B cell (primary cell): Measurements from ENCODE around the gene METTL26. TPM values are rescaled to one million over a fixed set of nuclear protein-coding genes. Genes with fewer than 3 reads are reported as not detected.

Experiments used
- ATAC-seq: fragments of 200-7000 bp; cut with Tn5 transposase; one replicate; pipeline ENCODE4 v1.10.0; 2021; ENCODE audit warnings: low read depth, mild to moderate bottlenecking, moderate number of reproducible peaks, moderate library complexity
- CTCF ChIA-PET: fragments of 350-600 bp; sonication (Branson Sonifier 250); formaldehyde crosslinking; loops from one replicate; lab custom pipeline; 2021; ENCODE audit warnings: antibody characterized with exemption, inconsistent platforms; lab: Charles Lee
- POLR2A ChIA-PET: fragments of 350-600 bp; sonication (Branson Sonifier 250); formaldehyde crosslinking; loops from one replicate; lab custom pipeline; 2021; ENCODE audit warnings: antibody characterized with exemption; lab: Charles Lee
- DNase-seq: peaks from one replicate; pipeline ENCODE4 v3.0.0; 2013
- H2AFZ ChIP-seq: 2 replicates; pipeline ENCODE4 v1.6.1; 2012; ENCODE audit warnings: mild to moderate bottlenecking, low read depth, low read length; ENCODE audit not compliant: insufficient read depth, poor library complexity, severe bottlenecking
- H3K27ac ChIP-seq, 2 donors: 1 replicate in 1 of 2; 2 replicates in 1 of 2; pipeline ENCODE4 v1.5.1; 2012 to 2013; ENCODE audit warnings: low read length in 2 of 2, mild to moderate bottlenecking in 2 of 2, moderate library complexity in 1 of 2
- H3K27me3 ChIP-seq, 4 experiments: fragments of 200-600 bp in 1 of 4; sonication (generic) in 1 of 4; replicated peaks in 1 of 4; 1 replicate in 2 of 4; 2 replicates in 2 of 4; pipeline versions ENCODE4 v1.6.1 to v1.7.0; 2013 to 2016; ENCODE audit warnings: low read length in 3 of 4, mild to moderate bottlenecking in 2 of 4, mixed read lengths in 1 of 4, moderate library complexity in 1 of 4; ENCODE audit not compliant: insufficient read depth in 4 of 4, control insufficient read depth in 3 of 4; ENCODE audit errors: control extremely low read depth in 1 of 4
- H3K36me3 ChIP-seq, 2 experiments: replicated peaks in 1 of 2; 1 replicate in 1 of 2; 2 replicates in 1 of 2; pipeline versions ENCODE4 v1.6.1 to v1.7.1; 2013; ENCODE audit warnings: low read length in 1 of 2; ENCODE audit not compliant: insufficient read depth in 2 of 2, control insufficient read depth in 1 of 2; ENCODE audit errors: control extremely low read depth in 1 of 2, extremely low read depth in 1 of 2
- H3K4me1 ChIP-seq, 2 donors: fragments of 200-600 bp in 1 of 2; sonication (generic) in 1 of 2; 1 replicate in 1 of 2; 2 replicates in 1 of 2; pipeline versions ENCODE4 v1.5.1 to v1.6.1; 2013 to 2017; ENCODE audit warnings: low read length in 2 of 2; ENCODE audit not compliant: control insufficient read depth in 2 of 2, insufficient read depth in 2 of 2
- H3K4me2 ChIP-seq: replicated peaks from 2 replicates; pipeline ENCODE3; 2012; ENCODE audit warnings: mild to moderate bottlenecking, low read depth, low read length; ENCODE audit not compliant: poor library complexity, severe bottlenecking
- H3K4me3 ChIP-seq, 5 experiments: fragments of 200-600 bp in 1 of 5; sonication (generic) in 1 of 5; 1 replicate in 3 of 5; 2 replicates in 2 of 5; pipeline versions ENCODE4 v1.5.1 to v1.7.0; 2011 to 2016; ENCODE audit warnings: low read length in 4 of 5, mild to moderate bottlenecking in 4 of 5, low read depth in 2 of 5, control low read depth in 1 of 5, moderate library complexity in 1 of 5; ENCODE audit not compliant: insufficient read depth in 1 of 5; ENCODE audit errors: control extremely low read depth in 1 of 5, extremely low read depth in 1 of 5
- H3K79me2 ChIP-seq: fragments of 200-600 bp; sonication (generic); one replicate; pipeline ENCODE4 v1.6.0; 2016; ENCODE audit warnings: low read length; ENCODE audit not compliant: control insufficient read depth, insufficient read depth
- H3K9ac ChIP-seq: fragments of 200-600 bp; sonication (generic); 2 replicates; pipeline ENCODE4 v1.6.1; 2017; ENCODE audit warnings: mild to moderate bottlenecking, low read length, moderate library complexity
- H3K9me3 ChIP-seq, 3 donors: one replicate each; pipeline versions ENCODE4 v1.6.1 to v1.7.1; 2013; ENCODE audit warnings: low read length in 2 of 3; ENCODE audit not compliant: control insufficient read depth in 2 of 3, insufficient read depth in 1 of 3; ENCODE audit errors: control extremely low read depth in 1 of 3
- H4K20me1 ChIP-seq: 2 replicates; pipeline ENCODE4 v1.6.0; 2012; ENCODE audit warnings: mild to moderate bottlenecking, low read length; ENCODE audit not compliant: insufficient read depth, control insufficient read depth, poor library complexity, severe bottlenecking
- H3K27ac Mint-ChIP-seq: one replicate; pipeline ENCODE4 v1.8.0; 2021; ENCODE audit warnings: mixed read lengths
- H3K27me3 Mint-ChIP-seq: one replicate; pipeline ENCODE4 v1.8.0; 2021; ENCODE audit warnings: mixed read lengths
- H3K4me1 Mint-ChIP-seq: one replicate; pipeline ENCODE4 v1.8.0; 2021; ENCODE audit warnings: mixed read lengths
- H3K4me3 Mint-ChIP-seq: one replicate; pipeline ENCODE4 v1.8.0; 2021; ENCODE audit warnings: mixed read lengths
- H3K9me3 Mint-ChIP-seq: one replicate; pipeline ENCODE4 v1.8.0; 2022; ENCODE audit warnings: mixed read lengths; ENCODE audit not compliant: insufficient read depth
- EZH2 ChIP-seq: IDR thresholded peaks from 2 replicates; pipeline ENCODE4 v1.6.1; 2012; ENCODE audit warnings: borderline replicate concordance, low read depth, mild to moderate bottlenecking, moderate library complexity, low read length; ENCODE audit not compliant: insufficient read depth, poor library complexity, severe bottlenecking
- WGBS: methylation state at CpG from one replicate; pipeline ENCODE4 v1.1.5; 2013; ENCODE audit warnings: missing lambda C conversion rate; ENCODE audit not compliant: insufficient coverage; 5-methylcytosine and 5-hydroxymethylcytosine counted together
- intact Hi-C: fragments of 100-400 bp; cut with micrococcal nuclease; formaldehyde crosslinking; loops from one replicate; pipeline ENCODE4 v1.10.0; 2022
- polyA plus RNA-seq: library from polyadenylated mRNA; depleted of rRNA; stranded (reverse); fragments of >200 nt; gene quantifications from 2 replicates; pipeline ENCODE4 v1.2.3, GENCODE V29; 2012
- total RNA-seq, 2 donors: library from RNA; stranded (reverse); fragments of 120-200 nt in 1 of 2; gene quantifications; 1 replicate in 1 of 2; 2 replicates in 1 of 2; pipeline versions ENCODE4 v1.2.3 to v1.2.4, GENCODE V29; 2013 to 2022
- TF ChIP-seq, protein P1 (sequence below): fragments of 200-600 bp; IDR thresholded peaks from one replicate; pipeline ENCODE4 v1.8.0; 2022; ENCODE audit warnings: antibody characterized with exemption, mild to moderate bottlenecking

The METTL26 gene
- total and polyA plus RNA-seq, 2 donors (not counting 1 experiment from before 2014, with no cell fraction given), result 56.6 to 140 TPM

DNA sequence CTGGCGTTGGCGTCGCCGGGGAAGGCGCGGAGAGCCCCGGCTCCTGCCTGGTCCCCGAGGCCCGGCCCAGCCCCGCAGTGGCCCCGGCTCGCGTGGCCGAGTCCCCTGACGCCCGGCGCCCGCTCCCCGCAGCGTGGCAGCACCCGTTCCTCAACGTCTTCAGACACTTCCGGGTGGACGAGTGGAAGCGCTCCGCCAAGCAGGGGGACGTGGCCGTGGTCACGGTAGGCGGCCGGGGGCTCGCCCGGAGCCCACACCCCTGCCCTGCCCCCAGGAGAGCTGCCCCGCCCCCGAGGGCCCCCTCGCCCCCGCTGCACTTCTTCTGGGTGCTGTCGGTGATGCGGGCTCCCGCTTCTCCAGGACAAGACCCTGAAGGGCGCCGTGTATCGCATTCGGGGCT, 13.5 kb upstream of the METTL26 start:
- Mint-ChIP-seq H3K4me1 (peaks cover 16% of the 10 kb centered on the region), H3K9me3 (no peaks in the 10 kb centered on the region), H3K4me3 (peak overlapping the region; percentile 75), H3K27me3 (no peaks in the 10 kb centered on the region), H3K27ac (no peak overlapping the region)
- H3K9me3 ChIP-seq, result peaks cover 0 to 2% (median 0%) of the 10 kb centered on the region in 3 donors
- peak overlapping the region; percentile 92 for H2AFZ ChIP-seq
- no peaks in the 10 kb centered on the region for H3K36me3 ChIP-seq
- H3K4me2 ChIP-seq, result peak overlapping the region; percentile 92
- TF ChIP-seq EZH2, result no peak
- TF ChIP-seq, protein P1, sequence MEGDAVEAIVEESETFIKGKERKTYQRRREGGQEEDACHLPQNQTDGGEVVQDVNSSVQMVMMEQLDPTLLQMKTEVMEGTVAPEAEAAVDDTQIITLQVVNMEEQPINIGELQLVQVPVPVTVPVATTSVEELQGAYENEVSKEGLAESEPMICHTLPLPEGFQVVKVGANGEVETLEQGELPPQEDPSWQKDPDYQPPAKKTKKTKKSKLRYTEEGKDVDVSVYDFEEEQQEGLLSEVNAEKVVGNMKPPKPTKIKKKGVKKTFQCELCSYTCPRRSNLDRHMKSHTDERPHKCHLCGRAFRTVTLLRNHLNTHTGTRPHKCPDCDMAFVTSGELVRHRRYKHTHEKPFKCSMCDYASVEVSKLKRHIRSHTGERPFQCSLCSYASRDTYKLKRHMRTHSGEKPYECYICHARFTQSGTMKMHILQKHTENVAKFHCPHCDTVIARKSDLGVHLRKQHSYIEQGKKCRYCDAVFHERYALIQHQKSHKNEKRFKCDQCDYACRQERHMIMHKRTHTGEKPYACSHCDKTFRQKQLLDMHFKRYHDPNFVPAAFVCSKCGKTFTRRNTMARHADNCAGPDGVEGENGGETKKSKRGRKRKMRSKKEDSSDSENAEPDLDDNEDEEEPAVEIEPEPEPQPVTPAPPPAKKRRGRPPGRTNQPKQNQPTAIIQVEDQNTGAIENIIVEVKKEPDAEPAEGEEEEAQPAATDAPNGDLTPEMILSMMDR, result no peak
- peaks cover 8% of the 10 kb centered on the region for H3K79me2 ChIP-seq
- peak overlapping the region in 4 of 5 experiments; percentile 65 to 76 (median 70) for H3K4me3 ChIP-seq
- DNase-seq (no peak), ATAC-seq (no peak)
- H3K4me1 ChIP-seq, result peaks cover 15 to 20% of the 10 kb centered on the region in 2 donors
- CTCF ChIA-PET, result interaction anchor here (0.6 to 1.3 kb wide), 2 partner anchors 13 to 443 kb away, joined by 4 to 6 read pairs; partner anchors contain the start of gene METTL26
- peak overlapping the region in 1 of 2 donors; percentile 90 for H3K27ac ChIP-seq
- WGBS, result 4% methylated on average over 44 of the region's 44 CpGs
- no peaks in the 10 kb centered on the region for H3K27me3 ChIP-seq
- H3K9ac ChIP-seq, result peak overlapping the region; percentile 71
- POLR2A ChIA-PET, result interaction anchor here (0.6 to 1.0 kb wide), 3 partner anchors 11 to 1057 kb away, joined by 4 to 6 read pairs (median 5); no protein-coding TSS in a partner anchor
- H4K20me1 ChIP-seq, result peaks cover 8% of the 10 kb centered on the region
- intact Hi-C loops, result loop anchor here (1.0 to 2.0 kb wide), 6 partner anchors 8 to 61 kb away; partner anchors contain the start of genes JMJD8, MCRIP2 and METTL26
